Measurements from ENCODE around the gene ABCC1. TPM values are rescaled to one million over a fixed set of nuclear protein-coding genes. Genes with fewer than 3 reads are reported as not detected.

The ABCC1 gene
- total and polyA plus RNA-seq, 2 of the 8 experiments (the other 6 are each of a cell fraction or from before 2014, with no cell fraction given) = 42.6 to 66.8 TPM

DNA sequence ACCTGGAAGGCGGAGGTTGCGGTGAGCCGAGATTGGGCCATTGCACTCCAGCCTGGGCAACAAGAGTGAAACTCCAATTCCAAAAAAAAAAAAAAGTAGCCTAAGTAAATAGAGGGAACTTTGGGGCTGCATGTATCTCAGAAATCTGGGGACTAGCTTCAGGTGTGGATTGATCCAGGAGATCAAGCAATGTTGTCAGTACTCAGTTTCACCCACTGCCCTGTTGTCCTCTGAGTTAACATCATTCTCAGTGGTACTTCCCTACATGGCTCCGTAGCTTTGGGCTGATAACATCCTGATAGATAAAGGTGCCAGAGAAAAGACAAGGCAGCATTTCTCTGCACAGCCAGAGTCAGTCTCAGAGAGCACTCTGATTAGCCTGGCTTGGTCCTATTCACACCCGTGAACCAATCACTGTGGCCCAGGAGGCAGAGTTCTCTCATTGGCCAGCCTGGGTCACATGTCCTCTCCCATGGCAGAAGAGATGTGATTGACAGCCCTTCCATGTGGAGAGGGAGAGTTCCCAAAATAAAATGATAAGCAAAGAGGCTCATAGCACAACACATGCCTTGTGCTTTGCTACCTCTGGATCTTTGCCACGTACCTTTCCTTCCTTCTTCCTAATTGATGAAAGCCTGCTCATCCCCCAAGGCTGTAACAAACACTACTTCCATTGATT lies 99.6 kb downstream of the ABCC1 start:
- no peaks in the 10 kb centered on the region for H3K4me1 ChIP-seq (replicated peaks in 1 of 4; ENCODE audit: control insufficient read depth in 3 of 4, insufficient read depth in 4 of 4, low read length in 3 of 4)
- H4K8ac ChIP-seq (ENCODE audit: extremely low read depth, insufficient read depth, low read length) = no peak overlapping the region
- H3K23ac ChIP-seq (ENCODE audit: insufficient read length) = no peak overlapping the region
- H3K9me3 ChIP-seq (ENCODE audit: insufficient read depth in 2 of 2, low read depth in 1 of 2, low read length in 1 of 2) = no peaks in the 10 kb centered on the region
- H3K79me2 ChIP-seq (ENCODE audit: control insufficient read depth in 1 of 2, insufficient read depth in 2 of 2, low read length in 2 of 2) = no peaks in the 10 kb centered on the region
- H2BK15ac ChIP-seq (ENCODE audit: low read length) = no peak overlapping the region
- no peak overlapping the region for H3K4me2 ChIP-seq (ENCODE audit: insufficient read depth in 1 of 2, low read depth in 2 of 2, low read length in 2 of 2)
- POLR2A ChIA-PET (ENCODE audit: partially characterized antibody) = interaction anchor here (0.6 kb wide), 1 partner anchor 111 kb away, joined by 5 read pairs; no protein-coding TSS in a partner anchor
- H3K18ac ChIP-seq (ENCODE audit: extremely low read depth, low read length) = no peak overlapping the region
- no peak overlapping the region for H2BK120ac ChIP-seq (replicated peaks; ENCODE audit: low read depth, low read length)
- H2AK5ac ChIP-seq (ENCODE audit: low read depth, low read length) = no peak overlapping the region
- H4K91ac ChIP-seq (replicated peaks; ENCODE audit: insufficient read length, low read length) = no peak overlapping the region
- no peak for DNase-seq (ENCODE audit: low read depth in 1 of 2, low spot score in 2 of 2)
- FAIRE-seq = no peak
- no peaks in the 10 kb centered on the region for H3K27me3 ChIP-seq (replicated peaks in 1 of 4; ENCODE audit: control insufficient read depth in 3 of 4, extremely low read depth in 1 of 4, insufficient read depth in 3 of 4, low read length in 3 of 4)
- H3K36me3 ChIP-seq (ENCODE audit: control insufficient read depth in 2 of 4, insufficient read depth in 4 of 4, low read length in 3 of 4) = peaks cover 29 to 74% (median 56%) of the 10 kb centered on the region in 4 experiments
- CTCF ChIA-PET (ENCODE audit: partially characterized antibody) = interaction anchor here (0.9 kb wide), 1 partner anchor 11 kb away, joined by 3 read pairs; no protein-coding TSS in a partner anchor
- no peak overlapping the region for H4K5ac ChIP-seq (ENCODE audit: insufficient read length, low read depth, low read length)
- no peak overlapping the region for H2BK5ac ChIP-seq (ENCODE audit: low read depth, low read length)
- no peak overlapping the region for H3K4ac ChIP-seq (replicated peaks; ENCODE audit: insufficient read length, low read depth, low read length)
- TF ChIP-seq HDAC6 (IDR thresholded peaks at IDR 0.05; ENCODE audit: low read depth, low read length) (no peak), SUZ12 (IDR thresholded peaks at IDR 0.05; ENCODE audit: low read length) (no peak)
- TF ChIP-seq, protein P1, sequence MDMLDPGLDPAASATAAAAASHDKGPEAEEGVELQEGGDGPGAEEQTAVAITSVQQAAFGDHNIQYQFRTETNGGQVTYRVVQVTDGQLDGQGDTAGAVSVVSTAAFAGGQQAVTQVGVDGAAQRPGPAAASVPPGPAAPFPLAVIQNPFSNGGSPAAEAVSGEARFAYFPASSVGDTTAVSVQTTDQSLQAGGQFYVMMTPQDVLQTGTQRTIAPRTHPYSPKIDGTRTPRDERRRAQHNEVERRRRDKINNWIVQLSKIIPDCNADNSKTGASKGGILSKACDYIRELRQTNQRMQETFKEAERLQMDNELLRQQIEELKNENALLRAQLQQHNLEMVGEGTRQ (IDR thresholded peaks at IDR 0.05; ENCODE audit: low read length) = peak; percentile 64
- 94% methylated on average over 6 of the region's 6 CpGs; no CpG with 5 or more reads in 1 of the 2 experiments for WGBS, 2 experiments (ENCODE audit: extremely low coverage in 1 of 2, insufficient coverage in 1 of 2, insufficient read length in 1 of 2, insufficient replicate concordance in 2 of 2, low coverage in 1 of 2, low lambda C conversion rate in 2 of 2, missing lambda C conversion rate in 1 of 2)
- H3K23me2 ChIP-seq (ENCODE audit: low read depth, low read length) = no peaks in the 10 kb centered on the region
- no peak overlapping the region for H2BK12ac ChIP-seq (ENCODE audit: low read depth, low read length)
- no peak overlapping the region for H2AFZ ChIP-seq (ENCODE audit: low read length)
- H3K4me3 ChIP-seq (ENCODE audit: extremely low read depth in 1 of 4, insufficient read depth in 2 of 4, low read depth in 3 of 4, low read length in 4 of 4) = no peak overlapping the region
- no peaks in the 10 kb centered on the region; the same call in 1 of the 2 replicates for H3K79me1 ChIP-seq (ENCODE audit: low read depth, low read length)
- H2BK20ac ChIP-seq (ENCODE audit: low read length) = no peak overlapping the region
- H4K20me1 ChIP-seq (replicated peaks in 1 of 2; ENCODE audit: control insufficient read depth in 1 of 2, insufficient read depth in 2 of 2, low read length in 2 of 2) = peaks cover 2 to 3% of the 10 kb centered on the region in 2 experiments
- H3K27ac ChIP-seq (ENCODE audit: low read depth, low read length) = no peak overlapping the region
- H3K14ac ChIP-seq (ENCODE audit: insufficient read length) = no peak overlapping the region
- no peak overlapping the region for H3K56ac ChIP-seq (replicated peaks; ENCODE audit: insufficient read length, low read depth, low read length)
- no peak overlapping the region for H3K9ac ChIP-seq (replicated peaks in 1 of 4; ENCODE audit: extremely low read depth in 1 of 4, low read depth in 3 of 4, low read length in 3 of 4)
